ENCODE data around the gene RNF223. TPM values are rescaled to one million over a fixed set of nuclear protein-coding genes. Genes with fewer than 3 reads are reported as not detected.
"Not testable (repeated sequence)": the region's sequence is repeated elsewhere in the genome, so short reads cannot be mapped to it uniquely, and the experiment has no call there.

RNF223 gene
- total RNA-seq, 1 donor from 2014 or later, result 9.0 TPM

GRCh38 chr1:1058921-1059493 is 15.1 kb downstream of the RNF223 start:
- DNase-seq (ENCODE audit: low read depth) (no peak), FAIRE-seq (no peak)
- peaks cover 3% of the 10 kb centered on the region for H3K36me3 ChIP-seq (ENCODE audit: control insufficient read depth, insufficient read depth, low read length)
- H3K27me3 ChIP-seq (ENCODE audit: control insufficient read depth, insufficient read depth, low read length), result peaks cover 1% of the 10 kb centered on the region
- TF ChIP-seq CTCF (IDR thresholded peaks at IDR 0.05; ENCODE audit: insufficient read depth, low read length, severe bottlenecking), result no peak
- peak overlapping the region; percentile 43 for H3K4me3 ChIP-seq (ENCODE audit: low read depth, low read length)

- Histone ChIP-seq H3K36me3 (ENCODE audit: control insufficient read depth, insufficient read depth, low read length) (peaks cover 8% of the 10 kb centered on the region), H3K27me3 (ENCODE audit: control insufficient read depth, insufficient read depth, low read length) (peaks cover 1% of the 10 kb centered on the region), H3K4me3 (ENCODE audit: low read depth, low read length) (peak overlapping the region; percentile 43)
- DNase-seq (ENCODE audit: low read depth), result no peak
- no peak for TF ChIP-seq CTCF (IDR thresholded peaks at IDR 0.05; ENCODE audit: insufficient read depth, low read length, severe bottlenecking)
- FAIRE-seq, result no peak
Observed at GRCh38 chr1:1058088-1058905, 15.8 kb downstream of the RNF223 start.

GRCh38 chr1:1057769-1058087 is 16.4 kb downstream of the RNF223 start:
- H3K27me3 ChIP-seq (ENCODE audit: control insufficient read depth, insufficient read depth, low read length); H3K4me3 ChIP-seq (ENCODE audit: low read depth, low read length); FAIRE-seq; DNase-seq (ENCODE audit: low read depth): not testable (repeated sequence)
- peaks cover 12% of the 10 kb centered on the region for H3K36me3 ChIP-seq (ENCODE audit: control insufficient read depth, insufficient read depth, low read length)

- Histone ChIP-seq H3K36me3 (ENCODE audit: control insufficient read depth, insufficient read depth, low read length) (peaks cover 19% of the 10 kb centered on the region), H3K27me3 (ENCODE audit: control insufficient read depth, insufficient read depth, low read length) (peaks cover 1% of the 10 kb centered on the region), H3K4me3 (ENCODE audit: low read depth, low read length) (no peak overlapping the region)
- TF ChIP-seq CTCF (IDR thresholded peaks at IDR 0.05; ENCODE audit: insufficient read depth, low read length, severe bottlenecking), result no peak
- DNase-seq (ENCODE audit: low read depth) (no peak), FAIRE-seq (peak; percentile 60)
Observed at GRCh38 chr1:1055841-1056736, 18.0 kb downstream of the RNF223 start.

GRCh38 chr1:1054971-1055370 is 19.1 kb downstream of the RNF223 start:
- no peak for FAIRE-seq
- no peak for DNase-seq (ENCODE audit: low read depth)
- Histone ChIP-seq H3K36me3 (ENCODE audit: control insufficient read depth, insufficient read depth, low read length) (peaks cover 25% of the 10 kb centered on the region), H3K27me3 (ENCODE audit: control insufficient read depth, insufficient read depth, low read length) (no peaks in the 10 kb centered on the region), H3K4me3 (ENCODE audit: low read depth, low read length) (no peak overlapping the region)
- no peak for TF ChIP-seq CTCF (IDR thresholded peaks at IDR 0.05; ENCODE audit: insufficient read depth, low read length, severe bottlenecking)

All from bronchial epithelial cell (primary cell).